ENCODE results near the gene CCDC190. TPM values are rescaled to one million over a fixed set of nuclear protein-coding genes. Genes with fewer than 3 reads are reported as not detected.

CCDC190 gene
- not detected in 2 replicates for total RNA-seq

GRCh38 chr1:162861101-162861500 is at the start of gene CCDC190:
TSS of gene CCDC190 (minus strand) at chr1:162861175. CDS start at chr1:162859646, 1,529 bp downstream.

Other genes starting within 250 kb of the CCDC190 start
- 21.5 and 27.5 TPM in 2 replicates for gene DDR2, start 228.7 kb downstream of the CCDC190 start, total RNA-seq
- 20.0 and 33.3 TPM in 2 replicates for gene HSD17B7, start 70.5 kb downstream of the CCDC190 start, total RNA-seq
- 0.79 and 1.2 TPM in 2 replicates for gene RGS4, start 208.2 kb upstream of the CCDC190 start, total RNA-seq

All from placental epithelial cell (primary cell).